Femur (tissue), 1 donor: Measurements from ENCODE around the gene RPS23.
"Not testable (repeated sequence)": the region's sequence is repeated elsewhere in the genome, so short reads cannot be mapped to it uniquely, and the experiment has no call there.

Experiments used
- DNase-seq: peaks from one replicate; pipeline ENCODE4 v3.0.0-alpha.2; 2017

The RPS23 gene

GRCh38 chr5:82287625-82288024 is 9.5 kb upstream of the RPS23 start:
- no peak for DNase-seq

- no peak for DNase-seq
These were observed 7.1 kb upstream of the RPS23 start for GRCh38 chr5:82285206-82285605.

- DNase-seq: no peak
These were observed 5.7 kb upstream of the RPS23 start for GRCh38 chr5:82283893-82284292.

- DNase-seq: no peak
These were observed 687 bp upstream of the RPS23 start for GRCh38 chr5:82278711-82279370.

- no peak for DNase-seq
These were observed 554 bp downstream of the RPS23 start for GRCh38 chr5:82277613-82277986.

GRCh38 chr5:82276800-82277612 is 1.1 kb downstream of the RPS23 start:
- no peak for DNase-seq

- no peak for DNase-seq
These were observed 2.9 kb downstream of the RPS23 start for GRCh38 chr5:82275216-82275664.

GRCh38 chr5:82274343-82275211 is 3.6 kb downstream of the RPS23 start:
- DNase-seq: no peak

- not testable (repeated sequence) for DNase-seq
These were observed 4.7 kb downstream of the RPS23 start for GRCh38 chr5:82273426-82273825.

GRCh38 chr5:82272571-82273356 is 5.4 kb downstream of the RPS23 start:
- DNase-seq: not testable (repeated sequence)

GRCh38 chr5:82269363-82269762 is 8.8 kb downstream of the RPS23 start:
- DNase-seq: not testable (repeated sequence)

GRCh38 chr5:82267297-82267933 is 10.7 kb downstream of the RPS23 start:
- not testable (repeated sequence) for DNase-seq

- DNase-seq: no peak
These were observed 13.1 kb downstream of the RPS23 start for GRCh38 chr5:82265047-82265446.

- no peak for DNase-seq
These were observed 18.9 kb downstream of the RPS23 start for GRCh38 chr5:82259172-82259800.

GRCh38 chr5:82257729-82258128 is 20.4 kb downstream of the RPS23 start:
- DNase-seq: no peak

GRCh38 chr5:82257247-82257646 is 20.9 kb downstream of the RPS23 start:
- DNase-seq: no peak

GRCh38 chr5:82255844-82256243 is 22.3 kb downstream of the RPS23 start:
- DNase-seq: no peak

GRCh38 chr5:82252744-82253143 is 25.4 kb downstream of the RPS23 start:
- DNase-seq: no peak

- DNase-seq: no peak
These were observed 31.1 kb downstream of the RPS23 start for GRCh38 chr5:82246960-82247574.

- no peak for DNase-seq
These were observed 33.1 kb downstream of the RPS23 start for GRCh38 chr5:82244854-82245635.
